ENCODE results near the gene SRXN1.

Gene SRXN1

GRCh38 chr20:635028-635892 is 17.7 kb downstream of the SRXN1 start:
- no peaks in the 10 kb centered on the region for H3K9me3 ChIP-seq (ENCODE audit: control insufficient read depth, low read length)
- H3K4me3 ChIP-seq (ENCODE audit: extremely low read depth, insufficient read depth, low read length, poor library complexity, severe bottlenecking) = no peak overlapping the region
- WGBS, 2 experiments (ENCODE audit: insufficient coverage in 2 of 2) = 84 to 91% methylated on average over 7 to 8 of the region's 9 CpGs
- no peak overlapping the region for H3K27ac ChIP-seq (ENCODE audit: low read depth, low read length, severe bottlenecking)
- H3K4me1 ChIP-seq (ENCODE audit: control insufficient read depth, insufficient read depth, low read length, poor library complexity, severe bottlenecking) = no peaks in the 10 kb centered on the region
- H3K36me3 ChIP-seq (ENCODE audit: control insufficient read depth, insufficient read depth, low read length) = no peaks in the 10 kb centered on the region

DNA sequence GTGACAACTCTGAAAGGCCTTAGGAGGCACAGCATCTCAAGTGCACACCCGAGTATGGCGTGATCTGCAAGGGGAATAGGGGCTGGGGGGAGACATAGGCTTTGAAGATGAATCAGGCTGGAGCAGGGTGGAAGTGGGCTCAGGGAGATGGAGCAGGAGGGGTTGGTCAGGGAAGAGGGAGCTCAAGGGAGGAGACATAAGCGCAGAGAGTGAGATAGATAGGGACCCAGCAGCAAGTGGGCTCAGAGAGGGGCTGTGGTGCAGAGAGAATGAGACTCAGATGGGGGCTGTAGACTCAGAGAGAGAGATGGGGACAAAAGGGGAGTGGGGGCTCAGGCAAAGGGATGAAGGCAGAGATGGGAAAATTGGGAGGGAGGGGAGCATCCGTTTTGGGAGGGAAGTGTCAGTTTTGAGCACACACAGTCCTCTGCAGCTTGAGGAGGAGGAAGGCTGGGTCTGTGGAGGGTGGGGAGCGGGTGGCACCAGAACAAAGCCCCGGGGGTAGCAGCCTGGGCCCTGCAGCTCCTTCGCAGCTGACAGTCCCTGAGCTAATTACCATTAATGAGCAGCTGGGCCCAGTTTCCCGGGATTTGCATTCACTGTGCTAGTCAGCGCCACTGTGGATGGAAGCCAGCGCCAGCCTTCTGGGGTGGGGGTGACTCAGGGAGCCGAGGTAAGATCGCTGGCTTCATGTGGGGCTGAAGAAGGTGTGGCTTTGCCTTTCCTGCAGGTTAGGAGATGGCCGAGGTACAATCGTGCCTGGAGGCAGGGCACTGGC is 18.7 kb downstream of the SRXN1 start:
- Histone ChIP-seq H3K36me3 (ENCODE audit: control insufficient read depth, insufficient read depth, low read length) (no peaks in the 10 kb centered on the region), H3K4me1 (ENCODE audit: control insufficient read depth, insufficient read depth, low read length, poor library complexity, severe bottlenecking) (no peaks in the 10 kb centered on the region), H3K9me3 (ENCODE audit: control insufficient read depth, low read length) (no peaks in the 10 kb centered on the region), H3K4me3 (ENCODE audit: extremely low read depth, insufficient read depth, low read length, poor library complexity, severe bottlenecking) (no peak overlapping the region), H3K27ac (ENCODE audit: low read depth, low read length, severe bottlenecking) (no peak overlapping the region)
- 62% methylated on average over 10 to 14 of the region's 14 CpGs for WGBS, 2 experiments (ENCODE audit: insufficient coverage in 2 of 2)

DNA sequence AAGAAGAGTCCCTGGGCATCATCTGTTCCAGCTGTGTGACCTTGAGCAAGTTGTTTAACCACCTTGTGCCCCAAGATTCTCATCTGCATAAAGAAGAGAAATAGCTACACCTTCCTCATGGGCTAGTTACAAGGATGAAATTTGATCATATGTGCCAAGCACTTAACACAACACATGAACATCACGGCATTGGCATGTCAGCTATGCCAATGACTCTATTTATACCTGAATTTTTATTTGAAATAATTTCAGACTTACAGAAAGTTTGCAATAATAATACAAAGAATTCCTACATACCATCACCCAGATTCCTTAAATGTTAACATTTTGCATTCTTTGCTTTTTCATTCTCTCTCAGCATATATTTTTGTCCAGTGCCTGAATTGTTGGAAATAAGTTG is 21.9 kb downstream of the SRXN1 start:
- no peaks in the 10 kb centered on the region for H3K4me1 ChIP-seq (ENCODE audit: control insufficient read depth, insufficient read depth, low read length, poor library complexity, severe bottlenecking)
- H3K27ac ChIP-seq (ENCODE audit: low read depth, low read length, severe bottlenecking) = no peak overlapping the region
- no peaks in the 10 kb centered on the region for H3K9me3 ChIP-seq (ENCODE audit: control insufficient read depth, low read length)
- WGBS, 2 experiments (ENCODE audit: insufficient coverage in 2 of 2) = 71% methylated on average over 1 of the region's 1 CpG; no CpG with 5 or more reads in 1 of the 2 experiments
- H3K36me3 ChIP-seq (ENCODE audit: control insufficient read depth, insufficient read depth, low read length) = no peaks in the 10 kb centered on the region
- H3K4me3 ChIP-seq (ENCODE audit: extremely low read depth, insufficient read depth, low read length, poor library complexity, severe bottlenecking) = no peak overlapping the region

- H3K9me3 ChIP-seq (ENCODE audit: control insufficient read depth, low read length) = no peaks in the 10 kb centered on the region
- H3K4me1 ChIP-seq (ENCODE audit: control insufficient read depth, insufficient read depth, low read length, poor library complexity, severe bottlenecking) = no peaks in the 10 kb centered on the region
- H3K4me3 ChIP-seq (ENCODE audit: extremely low read depth, insufficient read depth, low read length, poor library complexity, severe bottlenecking) = no peak overlapping the region
- H3K27ac ChIP-seq (ENCODE audit: low read depth, low read length, severe bottlenecking) = no peak overlapping the region
- no peaks in the 10 kb centered on the region for H3K36me3 ChIP-seq (ENCODE audit: control insufficient read depth, insufficient read depth, low read length)
- 93% methylated on average over 2 of the region's 2 CpGs for WGBS, 2 experiments (ENCODE audit: insufficient coverage in 2 of 2)
Observed at GRCh38 chr20:626579-626978, 26.4 kb downstream of the SRXN1 start.

GRCh38 chr20:625360-625932 is 27.6 kb downstream of the SRXN1 start:
- WGBS, 2 experiments (ENCODE audit: insufficient coverage in 2 of 2) = 75 to 94% methylated on average over 1 to 3 of the region's 4 CpGs
- Histone ChIP-seq H3K36me3 (ENCODE audit: control insufficient read depth, insufficient read depth, low read length) (no peaks in the 10 kb centered on the region), H3K27ac (ENCODE audit: low read depth, low read length, severe bottlenecking) (no peak overlapping the region), H3K9me3 (ENCODE audit: control insufficient read depth, low read length) (no peaks in the 10 kb centered on the region), H3K4me3 (ENCODE audit: extremely low read depth, insufficient read depth, low read length, poor library complexity, severe bottlenecking) (no peak overlapping the region), H3K4me1 (ENCODE audit: control insufficient read depth, insufficient read depth, low read length, poor library complexity, severe bottlenecking) (peaks cover 7% of the 10 kb centered on the region)

GRCh38 chr20:623704-624103 is 29.3 kb downstream of the SRXN1 start:
- H3K9me3 ChIP-seq (ENCODE audit: control insufficient read depth, low read length) = no peaks in the 10 kb centered on the region
- H3K4me1 ChIP-seq (ENCODE audit: control insufficient read depth, insufficient read depth, low read length, poor library complexity, severe bottlenecking) = peaks cover 8% of the 10 kb centered on the region
- no peak overlapping the region for H3K27ac ChIP-seq (ENCODE audit: low read depth, low read length, severe bottlenecking)
- no peaks in the 10 kb centered on the region for H3K36me3 ChIP-seq (ENCODE audit: control insufficient read depth, insufficient read depth, low read length)
- no peak overlapping the region for H3K4me3 ChIP-seq (ENCODE audit: extremely low read depth, insufficient read depth, low read length, poor library complexity, severe bottlenecking)
- 57 to 86% methylated on average over 1 of the region's 4 CpGs for WGBS, 2 experiments (ENCODE audit: insufficient coverage in 2 of 2)

DNA sequence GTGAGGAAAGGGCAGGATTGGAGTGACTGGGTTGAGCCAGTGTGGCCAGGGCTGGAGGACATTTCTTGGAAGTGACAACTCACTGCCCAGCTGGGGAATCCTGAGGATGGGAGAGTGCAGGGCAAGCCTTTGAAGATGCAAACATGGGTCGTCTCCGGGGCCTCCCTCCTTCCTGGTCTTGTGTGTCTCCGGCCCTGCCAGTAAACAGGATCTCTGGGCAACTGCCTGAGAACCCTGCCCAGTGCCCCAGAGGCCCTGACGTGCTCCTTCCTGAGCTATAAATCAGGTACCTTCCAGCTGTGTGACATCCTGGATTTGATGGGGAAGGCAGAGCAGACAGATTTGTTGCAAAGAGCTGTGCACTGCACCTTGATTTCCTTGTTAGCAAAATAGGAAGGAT is 30.0 kb downstream of the SRXN1 start:
- WGBS, 2 experiments (ENCODE audit: insufficient coverage in 2 of 2) = 18 to 35% methylated on average over 4 of the region's 4 CpGs
- H3K36me3 ChIP-seq (ENCODE audit: control insufficient read depth, insufficient read depth, low read length) = no peaks in the 10 kb centered on the region
- H3K9me3 ChIP-seq (ENCODE audit: control insufficient read depth, low read length) = peaks cover 7% of the 10 kb centered on the region
- H3K27ac ChIP-seq (ENCODE audit: low read depth, low read length, severe bottlenecking) = no peak overlapping the region
- no peak overlapping the region for H3K4me3 ChIP-seq (ENCODE audit: extremely low read depth, insufficient read depth, low read length, poor library complexity, severe bottlenecking)
- peaks cover 8% of the 10 kb centered on the region for H3K4me1 ChIP-seq (ENCODE audit: control insufficient read depth, insufficient read depth, low read length, poor library complexity, severe bottlenecking)

GRCh38 chr20:622161-622560 is 30.8 kb downstream of the SRXN1 start:
- no peak overlapping the region for H3K4me3 ChIP-seq (ENCODE audit: extremely low read depth, insufficient read depth, low read length, poor library complexity, severe bottlenecking)
- WGBS, 2 experiments (ENCODE audit: insufficient coverage in 2 of 2) = 90 to 97% methylated on average over 5 to 7 of the region's 7 CpGs
- no peak overlapping the region for H3K27ac ChIP-seq (ENCODE audit: low read depth, low read length, severe bottlenecking)
- peaks cover 10% of the 10 kb centered on the region for H3K9me3 ChIP-seq (ENCODE audit: control insufficient read depth, low read length)
- H3K36me3 ChIP-seq (ENCODE audit: control insufficient read depth, insufficient read depth, low read length) = no peaks in the 10 kb centered on the region
- H3K4me1 ChIP-seq (ENCODE audit: control insufficient read depth, insufficient read depth, low read length, poor library complexity, severe bottlenecking) = peaks cover 8% of the 10 kb centered on the region

GRCh38 chr20:621125-621756 is 31.8 kb downstream of the SRXN1 start:
- Histone ChIP-seq H3K4me3 (ENCODE audit: extremely low read depth, insufficient read depth, low read length, poor library complexity, severe bottlenecking) (no peak overlapping the region), H3K36me3 (ENCODE audit: control insufficient read depth, insufficient read depth, low read length) (no peaks in the 10 kb centered on the region), H3K4me1 (ENCODE audit: control insufficient read depth, insufficient read depth, low read length, poor library complexity, severe bottlenecking) (peaks cover 8% of the 10 kb centered on the region), H3K27ac (ENCODE audit: low read depth, low read length, severe bottlenecking) (peak overlapping the region; percentile 30), H3K9me3 (ENCODE audit: control insufficient read depth, low read length) (peaks cover 10% of the 10 kb centered on the region)
- WGBS, 2 experiments (ENCODE audit: insufficient coverage in 2 of 2) = 41 to 48% methylated on average over 4 of the region's 5 CpGs

GRCh38 chr20:620246-620645 is 32.8 kb downstream of the SRXN1 start:
- WGBS, 2 experiments (ENCODE audit: insufficient coverage in 2 of 2) = 74 to 83% methylated on average over 5 to 6 of the region's 7 CpGs
- H3K36me3 ChIP-seq (ENCODE audit: control insufficient read depth, insufficient read depth, low read length) = no peaks in the 10 kb centered on the region

More at GRCh38 chr20:620246-620645, 32.8 kb downstream of the SRXN1 start:
- H3K4me1 ChIP-seq (ENCODE audit: control insufficient read depth, insufficient read depth, low read length, poor library complexity, severe bottlenecking) = peaks cover 8% of the 10 kb centered on the region
- no peak overlapping the region for H3K27ac ChIP-seq (ENCODE audit: low read depth, low read length, severe bottlenecking)
- no peak overlapping the region for H3K4me3 ChIP-seq (ENCODE audit: extremely low read depth, insufficient read depth, low read length, poor library complexity, severe bottlenecking)
- peaks cover 10% of the 10 kb centered on the region for H3K9me3 ChIP-seq (ENCODE audit: control insufficient read depth, low read length)
